ENCODE results near the gene FAM131C. TPM values are rescaled to one million over a fixed set of nuclear protein-coding genes. Genes with fewer than 3 reads are reported as not detected.
A peak's percentile ranks its signal among the peaks of the same experiment; 100 is the strongest.

FAM131C gene
- total and polyA plus RNA-seq, 2 experiments from 2014 or later = 0.71 to 1.3 TPM

DNA sequence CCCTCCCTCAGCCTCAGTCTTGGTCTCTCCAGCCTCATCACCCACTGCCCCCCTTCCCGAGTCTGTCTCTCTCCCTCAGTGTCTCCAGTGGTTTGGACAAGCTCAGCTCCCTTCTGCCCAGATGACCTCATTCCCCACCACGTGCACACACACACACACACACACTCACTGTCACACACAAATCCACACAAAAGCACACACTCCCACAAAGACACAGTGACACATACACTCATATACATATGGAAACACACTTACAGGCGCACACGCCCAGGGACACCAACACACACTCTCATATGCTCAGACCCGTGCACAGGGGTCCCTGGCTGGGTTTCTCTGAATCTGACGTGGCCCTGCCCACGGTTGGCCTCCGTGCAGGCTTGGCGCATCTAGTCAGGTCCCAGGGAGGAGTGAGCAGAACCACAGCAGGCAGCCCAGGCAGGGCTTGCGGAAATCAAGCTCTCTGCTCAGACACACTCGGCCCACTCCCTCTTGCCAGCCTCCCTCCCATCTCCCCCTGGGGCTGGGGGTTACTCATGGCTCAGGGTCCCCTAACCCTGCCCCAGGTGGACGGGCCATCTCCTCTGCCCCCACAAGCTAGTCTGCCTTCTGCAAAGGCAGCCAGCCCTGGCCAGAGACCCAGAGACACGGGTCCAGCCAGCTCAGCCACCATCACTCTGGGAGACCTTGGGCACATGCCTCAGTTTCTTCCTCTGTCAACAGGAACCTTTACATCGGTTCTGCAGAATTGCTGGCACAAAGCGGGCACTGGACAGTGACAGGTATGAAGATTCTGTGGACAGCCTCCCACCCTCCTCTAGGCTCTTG, 38.5 kb upstream of the FAM131C start:
- Mint-ChIP-seq H3K36me3 (ENCODE audit: low read depth) (peaks cover 11% of the 10 kb centered on the region), H3K9me3 (peaks cover 24% of the 10 kb centered on the region), H3K27me3 (ENCODE audit: insufficient read depth, low read depth, poor library complexity) (peaks cover 18% of the 10 kb centered on the region), H3K4me3 (no peak overlapping the region), H3K27ac (no peak overlapping the region), H3K4me1 (peaks cover 30% of the 10 kb centered on the region)
- Histone ChIP-seq H3K4me3 (no peak overlapping the region), H3F3A (replicated peaks; ENCODE audit: low read depth) (0 out of 2 replicates have a peak, but pooled peaks cover 3% of the 10 kb centered on the region), H3K4me2 (peak overlapping the region; percentile 26; the same call in 1 of the 2 replicates), H4K20me1 (replicated peaks; ENCODE audit: insufficient read depth) (no peaks in the 10 kb centered on the region), H3K79me2 (replicated peaks; ENCODE audit: insufficient read depth) (no peaks in the 10 kb centered on the region), H3K27me3 (ENCODE audit: insufficient read depth) (no peaks in the 10 kb centered on the region), H3K27ac (ENCODE audit: low read depth) (no peak overlapping the region), H2AFZ (no peak overlapping the region), H3K4me1 (ENCODE audit: insufficient read depth) (peaks cover 32% of the 10 kb centered on the region), H3K36me3 (ENCODE audit: insufficient read depth) (no peaks in the 10 kb centered on the region), H3K9me2 (ENCODE audit: insufficient read depth) (no peaks in the 10 kb centered on the region)
- TF ChIP-seq POLR2AphosphoS5 (IDR thresholded peaks at IDR 0.05; ENCODE audit: low read depth) (no peak), NANOG (IDR thresholded peaks at IDR 0.05; ENCODE audit: borderline replicate concordance) (no peak), ZNF331 (CRISPR knock-in tag; IDR thresholded peaks at IDR 0.05; ENCODE audit: low read depth) (no peak), ZNF114 (CRISPR knock-in tag; IDR thresholded peaks at IDR 0.05) (no peak), JUNB (IDR thresholded peaks at IDR 0.05; ENCODE audit: unreplicated experiment) (no peak), STAT1 (IDR thresholded peaks at IDR 0.05; ENCODE audit: unreplicated experiment) (no peak), CREB1 (CRISPR knock-in tag; IDR thresholded peaks at IDR 0.05; ENCODE audit: low read depth) (no peak), EZH2 (IDR thresholded peaks at IDR 0.05; ENCODE audit: low read depth, unreplicated experiment) (no peak), EZH2phosphoT487 (IDR thresholded peaks at IDR 0.05; ENCODE audit: unreplicated experiment) (no peak)
- TF ChIP-seq, protein P1, sequence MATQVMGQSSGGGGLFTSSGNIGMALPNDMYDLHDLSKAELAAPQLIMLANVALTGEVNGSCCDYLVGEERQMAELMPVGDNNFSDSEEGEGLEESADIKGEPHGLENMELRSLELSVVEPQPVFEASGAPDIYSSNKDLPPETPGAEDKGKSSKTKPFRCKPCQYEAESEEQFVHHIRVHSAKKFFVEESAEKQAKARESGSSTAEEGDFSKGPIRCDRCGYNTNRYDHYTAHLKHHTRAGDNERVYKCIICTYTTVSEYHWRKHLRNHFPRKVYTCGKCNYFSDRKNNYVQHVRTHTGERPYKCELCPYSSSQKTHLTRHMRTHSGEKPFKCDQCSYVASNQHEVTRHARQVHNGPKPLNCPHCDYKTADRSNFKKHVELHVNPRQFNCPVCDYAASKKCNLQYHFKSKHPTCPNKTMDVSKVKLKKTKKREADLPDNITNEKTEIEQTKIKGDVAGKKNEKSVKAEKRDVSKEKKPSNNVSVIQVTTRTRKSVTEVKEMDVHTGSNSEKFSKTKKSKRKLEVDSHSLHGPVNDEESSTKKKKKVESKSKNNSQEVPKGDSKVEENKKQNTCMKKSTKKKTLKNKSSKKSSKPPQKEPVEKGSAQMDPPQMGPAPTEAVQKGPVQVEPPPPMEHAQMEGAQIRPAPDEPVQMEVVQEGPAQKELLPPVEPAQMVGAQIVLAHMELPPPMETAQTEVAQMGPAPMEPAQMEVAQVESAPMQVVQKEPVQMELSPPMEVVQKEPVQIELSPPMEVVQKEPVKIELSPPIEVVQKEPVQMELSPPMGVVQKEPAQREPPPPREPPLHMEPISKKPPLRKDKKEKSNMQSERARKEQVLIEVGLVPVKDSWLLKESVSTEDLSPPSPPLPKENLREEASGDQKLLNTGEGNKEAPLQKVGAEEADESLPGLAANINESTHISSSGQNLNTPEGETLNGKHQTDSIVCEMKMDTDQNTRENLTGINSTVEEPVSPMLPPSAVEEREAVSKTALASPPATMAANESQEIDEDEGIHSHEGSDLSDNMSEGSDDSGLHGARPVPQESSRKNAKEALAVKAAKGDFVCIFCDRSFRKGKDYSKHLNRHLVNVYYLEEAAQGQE (IDR thresholded peaks at IDR 0.05; ENCODE audit: unreplicated experiment) = no peak
- TF ChIP-seq, protein P2, sequence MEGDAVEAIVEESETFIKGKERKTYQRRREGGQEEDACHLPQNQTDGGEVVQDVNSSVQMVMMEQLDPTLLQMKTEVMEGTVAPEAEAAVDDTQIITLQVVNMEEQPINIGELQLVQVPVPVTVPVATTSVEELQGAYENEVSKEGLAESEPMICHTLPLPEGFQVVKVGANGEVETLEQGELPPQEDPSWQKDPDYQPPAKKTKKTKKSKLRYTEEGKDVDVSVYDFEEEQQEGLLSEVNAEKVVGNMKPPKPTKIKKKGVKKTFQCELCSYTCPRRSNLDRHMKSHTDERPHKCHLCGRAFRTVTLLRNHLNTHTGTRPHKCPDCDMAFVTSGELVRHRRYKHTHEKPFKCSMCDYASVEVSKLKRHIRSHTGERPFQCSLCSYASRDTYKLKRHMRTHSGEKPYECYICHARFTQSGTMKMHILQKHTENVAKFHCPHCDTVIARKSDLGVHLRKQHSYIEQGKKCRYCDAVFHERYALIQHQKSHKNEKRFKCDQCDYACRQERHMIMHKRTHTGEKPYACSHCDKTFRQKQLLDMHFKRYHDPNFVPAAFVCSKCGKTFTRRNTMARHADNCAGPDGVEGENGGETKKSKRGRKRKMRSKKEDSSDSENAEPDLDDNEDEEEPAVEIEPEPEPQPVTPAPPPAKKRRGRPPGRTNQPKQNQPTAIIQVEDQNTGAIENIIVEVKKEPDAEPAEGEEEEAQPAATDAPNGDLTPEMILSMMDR (conservative IDR thresholded peaks at IDR 0.05; ENCODE audit: low read depth in 2 of 2) = no peak
- TF ChIP-seq, protein P3, sequence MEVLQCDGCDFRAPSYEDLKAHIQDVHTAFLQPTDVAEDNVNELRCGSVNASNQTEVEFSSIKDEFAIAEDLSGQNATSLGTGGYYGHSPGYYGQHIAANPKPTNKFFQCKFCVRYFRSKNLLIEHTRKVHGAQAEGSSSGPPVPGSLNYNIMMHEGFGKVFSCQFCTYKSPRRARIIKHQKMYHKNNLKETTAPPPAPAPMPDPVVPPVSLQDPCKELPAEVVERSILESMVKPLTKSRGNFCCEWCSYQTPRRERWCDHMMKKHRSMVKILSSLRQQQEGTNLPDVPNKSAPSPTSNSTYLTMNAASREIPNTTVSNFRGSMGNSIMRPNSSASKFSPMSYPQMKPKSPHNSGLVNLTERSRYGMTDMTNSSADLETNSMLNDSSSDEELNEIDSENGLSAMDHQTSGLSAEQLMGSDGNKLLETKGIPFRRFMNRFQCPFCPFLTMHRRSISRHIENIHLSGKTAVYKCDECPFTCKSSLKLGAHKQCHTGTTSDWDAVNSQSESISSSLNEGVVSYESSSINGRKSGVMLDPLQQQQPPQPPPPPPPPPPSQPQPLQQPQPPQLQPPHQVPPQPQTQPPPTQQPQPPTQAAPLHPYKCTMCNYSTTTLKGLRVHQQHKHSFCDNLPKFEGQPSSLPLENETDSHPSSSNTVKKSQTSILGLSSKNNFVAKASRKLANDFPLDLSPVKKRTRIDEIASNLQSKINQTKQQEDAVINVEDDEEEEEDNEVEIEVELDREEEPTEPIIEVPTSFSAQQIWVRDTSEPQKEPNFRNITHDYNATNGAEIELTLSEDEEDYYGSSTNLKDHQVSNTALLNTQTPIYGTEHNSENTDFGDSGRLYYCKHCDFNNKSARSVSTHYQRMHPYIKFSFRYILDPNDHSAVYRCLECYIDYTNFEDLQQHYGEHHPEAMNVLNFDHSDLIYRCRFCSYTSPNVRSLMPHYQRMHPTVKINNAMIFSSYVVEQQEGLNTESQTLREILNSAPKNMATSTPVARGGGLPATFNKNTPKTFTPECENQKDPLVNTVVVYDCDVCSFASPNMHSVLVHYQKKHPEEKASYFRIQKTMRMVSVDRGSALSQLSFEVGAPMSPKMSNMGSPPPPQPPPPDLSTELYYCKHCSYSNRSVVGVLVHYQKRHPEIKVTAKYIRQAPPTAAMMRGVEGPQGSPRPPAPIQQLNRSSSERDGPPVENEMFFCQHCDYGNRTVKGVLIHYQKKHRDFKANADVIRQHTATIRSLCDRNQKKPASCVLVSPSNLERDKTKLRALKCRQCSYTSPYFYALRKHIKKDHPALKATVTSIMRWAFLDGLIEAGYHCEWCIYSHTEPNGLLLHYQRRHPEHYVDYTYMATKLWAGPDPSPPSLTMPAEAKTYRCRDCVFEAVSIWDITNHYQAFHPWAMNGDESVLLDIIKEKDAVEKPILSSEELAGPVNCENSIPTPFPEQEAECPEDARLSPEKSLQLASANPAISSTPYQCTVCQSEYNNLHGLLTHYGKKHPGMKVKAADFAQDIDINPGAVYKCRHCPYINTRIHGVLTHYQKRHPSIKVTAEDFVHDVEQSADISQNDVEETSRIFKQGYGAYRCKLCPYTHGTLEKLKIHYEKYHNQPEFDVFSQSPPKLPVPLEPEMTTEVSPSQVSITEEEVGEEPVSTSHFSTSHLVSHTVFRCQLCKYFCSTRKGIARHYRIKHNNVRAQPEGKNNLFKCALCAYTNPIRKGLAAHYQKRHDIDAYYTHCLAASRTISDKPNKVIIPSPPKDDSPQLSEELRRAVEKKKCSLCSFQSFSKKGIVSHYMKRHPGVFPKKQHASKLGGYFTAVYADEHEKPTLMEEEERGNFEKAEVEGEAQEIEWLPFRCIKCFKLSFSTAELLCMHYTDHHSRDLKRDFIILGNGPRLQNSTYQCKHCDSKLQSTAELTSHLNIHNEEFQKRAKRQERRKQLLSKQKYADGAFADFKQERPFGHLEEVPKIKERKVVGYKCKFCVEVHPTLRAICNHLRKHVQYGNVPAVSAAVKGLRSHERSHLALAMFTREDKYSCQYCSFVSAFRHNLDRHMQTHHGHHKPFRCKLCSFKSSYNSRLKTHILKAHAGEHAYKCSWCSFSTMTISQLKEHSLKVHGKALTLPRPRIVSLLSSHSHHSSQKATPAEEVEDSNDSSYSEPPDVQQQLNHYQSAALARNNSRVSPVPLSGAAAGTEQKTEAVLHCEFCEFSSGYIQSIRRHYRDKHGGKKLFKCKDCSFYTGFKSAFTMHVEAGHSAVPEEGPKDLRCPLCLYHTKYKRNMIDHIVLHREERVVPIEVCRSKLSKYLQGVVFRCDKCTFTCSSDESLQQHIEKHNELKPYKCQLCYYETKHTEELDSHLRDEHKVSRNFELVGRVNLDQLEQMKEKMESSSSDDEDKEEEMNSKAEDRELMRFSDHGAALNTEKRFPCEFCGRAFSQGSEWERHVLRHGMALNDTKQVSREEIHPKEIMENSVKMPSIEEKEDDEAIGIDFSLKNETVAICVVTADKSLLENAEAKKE (CRISPR knock-in tag; IDR thresholded peaks at IDR 0.05) = no peak
- TF ChIP-seq, protein P4, sequence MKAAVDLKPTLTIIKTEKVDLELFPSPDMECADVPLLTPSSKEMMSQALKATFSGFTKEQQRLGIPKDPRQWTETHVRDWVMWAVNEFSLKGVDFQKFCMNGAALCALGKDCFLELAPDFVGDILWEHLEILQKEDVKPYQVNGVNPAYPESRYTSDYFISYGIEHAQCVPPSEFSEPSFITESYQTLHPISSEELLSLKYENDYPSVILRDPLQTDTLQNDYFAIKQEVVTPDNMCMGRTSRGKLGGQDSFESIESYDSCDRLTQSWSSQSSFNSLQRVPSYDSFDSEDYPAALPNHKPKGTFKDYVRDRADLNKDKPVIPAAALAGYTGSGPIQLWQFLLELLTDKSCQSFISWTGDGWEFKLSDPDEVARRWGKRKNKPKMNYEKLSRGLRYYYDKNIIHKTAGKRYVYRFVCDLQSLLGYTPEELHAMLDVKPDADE (IDR thresholded peaks at IDR 0.05) = no peak
- no peak for ATAC-seq
- DNase-seq (ENCODE audit: low spot score) = no peak

All from GM23338 (cell line).